H54 (cell line): Measurements from ENCODE around the gene ANKRD63.

Experiments
- DNase-seq: peaks from one replicate; pipeline ENCODE4 v3.0.0; 2011; ENCODE audit warnings: low spot score, mixed read lengths; ENCODE audit not compliant: insufficient read length
- FAIRE-seq: peaks from 3 replicates; lab custom pipeline; 2011; peaks lifted over from hg19 to GRCh38; lab: Jason Lieb, UNC
- POLR2A ChIP-seq: IDR thresholded peaks from 2 replicates; pipeline ENCODE4 v1.6.1; 2011; ENCODE audit warnings: low read depth, mild to moderate bottlenecking, low read length

Gene ANKRD63

GRCh38 chr15:40282869-40283614 lies at the start of gene ANKRD63:
ANKRD63 (minus strand) TSS chr15:40283064; CDS start chr15:40282586, 478 bp downstream.
- TF ChIP-seq POLR2A = no peak
- no peak for FAIRE-seq
- no peak for DNase-seq

- DNase-seq = no peak
- no peak for FAIRE-seq
- no peak for TF ChIP-seq POLR2A
These were observed 49.4 kb upstream of the ANKRD63 start for GRCh38 chr15:40332113-40332781.

GRCh38 chr15:40331637-40332036 lies 48.8 kb upstream of the ANKRD63 start:
- DNase-seq = no peak
- FAIRE-seq = no peak
- TF ChIP-seq POLR2A = no peak

- DNase-seq = no peak
- FAIRE-seq = no peak
- TF ChIP-seq POLR2A = no peak
These were observed 48.2 kb upstream of the ANKRD63 start for GRCh38 chr15:40331026-40331425.

GRCh38 chr15:40330368-40330836 lies 47.5 kb upstream of the ANKRD63 start:
- DNase-seq (no peak), FAIRE-seq (no peak)
- no peak for TF ChIP-seq POLR2A

- TF ChIP-seq POLR2A = no peak
- FAIRE-seq (no peak), DNase-seq (no peak)
These were observed 46.9 kb upstream of the ANKRD63 start for GRCh38 chr15:40329804-40330203.

- DNase-seq = no peak
- no peak for TF ChIP-seq POLR2A
- no peak for FAIRE-seq
These were observed 45.9 kb upstream of the ANKRD63 start for GRCh38 chr15:40328751-40329150.

GRCh38 chr15:40328176-40328575 lies 45.3 kb upstream of the ANKRD63 start:
- FAIRE-seq = no peak
- TF ChIP-seq POLR2A = no peak
- DNase-seq = no peak

- no peak for DNase-seq
- TF ChIP-seq POLR2A = no peak
- FAIRE-seq = no peak
These were observed 44.6 kb upstream of the ANKRD63 start for GRCh38 chr15:40327457-40327856.

GRCh38 chr15:40325700-40326099 lies 42.8 kb upstream of the ANKRD63 start:
- DNase-seq (no peak), FAIRE-seq (no peak)

GRCh38 chr15:40325188-40325587 lies 42.3 kb upstream of the ANKRD63 start:
- FAIRE-seq (no peak), DNase-seq (no peak)
- TF ChIP-seq POLR2A = no peak

More at GRCh38 chr15:40325700-40326099, 42.8 kb upstream of the ANKRD63 start:
- TF ChIP-seq POLR2A = no peak

- no peak for FAIRE-seq
- TF ChIP-seq POLR2A = no peak
- DNase-seq = no peak
These were observed 41.4 kb upstream of the ANKRD63 start for GRCh38 chr15:40323953-40324937.

GRCh38 chr15:40323239-40323952 lies 40.5 kb upstream of the ANKRD63 start, which contains the start of gene INAFM2:
INAFM2 (plus strand) TSS chr15:40323692; CDS start chr15:40324056, 364 bp downstream.
- TF ChIP-seq POLR2A = peak; percentile 85
- peak; percentile 82 for DNase-seq
- no peak for FAIRE-seq
